GM13976 (cell line): Measurements from ENCODE around the gene PRKCH.

Experiments used
- DNase-seq: peaks from one replicate; pipeline ENCODE4 v3.0.0; 2012; ENCODE audit warnings: low spot score
- in situ Hi-C: fragments of 300-500 bp; cut with MboI; formaldehyde crosslinking; loops from one replicate; pipeline ENCODE4 v1.12.0; 2022; ENCODE audit warnings: low sequenced_read_pairs, mixed read lengths, inconsistent platforms; ENCODE audit not compliant: unreplicated experiment
- TF ChIP-seq, protein P1 (sequence below): IDR thresholded peaks from 2 replicates; pipeline ENCODE4 v1.5.1; 2012; ENCODE audit warnings: borderline replicate concordance, mild to moderate bottlenecking; ENCODE audit not compliant: insufficient read depth; ENCODE audit errors: extremely low read depth, missing control alignments, control extremely low read depth

Gene PRKCH

GRCh38 chr14:61530296-61530695 is 208.9 kb downstream of the PRKCH start:
- in situ Hi-C loops = no loop called here
- TF ChIP-seq, protein P1, sequence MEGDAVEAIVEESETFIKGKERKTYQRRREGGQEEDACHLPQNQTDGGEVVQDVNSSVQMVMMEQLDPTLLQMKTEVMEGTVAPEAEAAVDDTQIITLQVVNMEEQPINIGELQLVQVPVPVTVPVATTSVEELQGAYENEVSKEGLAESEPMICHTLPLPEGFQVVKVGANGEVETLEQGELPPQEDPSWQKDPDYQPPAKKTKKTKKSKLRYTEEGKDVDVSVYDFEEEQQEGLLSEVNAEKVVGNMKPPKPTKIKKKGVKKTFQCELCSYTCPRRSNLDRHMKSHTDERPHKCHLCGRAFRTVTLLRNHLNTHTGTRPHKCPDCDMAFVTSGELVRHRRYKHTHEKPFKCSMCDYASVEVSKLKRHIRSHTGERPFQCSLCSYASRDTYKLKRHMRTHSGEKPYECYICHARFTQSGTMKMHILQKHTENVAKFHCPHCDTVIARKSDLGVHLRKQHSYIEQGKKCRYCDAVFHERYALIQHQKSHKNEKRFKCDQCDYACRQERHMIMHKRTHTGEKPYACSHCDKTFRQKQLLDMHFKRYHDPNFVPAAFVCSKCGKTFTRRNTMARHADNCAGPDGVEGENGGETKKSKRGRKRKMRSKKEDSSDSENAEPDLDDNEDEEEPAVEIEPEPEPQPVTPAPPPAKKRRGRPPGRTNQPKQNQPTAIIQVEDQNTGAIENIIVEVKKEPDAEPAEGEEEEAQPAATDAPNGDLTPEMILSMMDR = no peak
- no peak for DNase-seq

DNA sequence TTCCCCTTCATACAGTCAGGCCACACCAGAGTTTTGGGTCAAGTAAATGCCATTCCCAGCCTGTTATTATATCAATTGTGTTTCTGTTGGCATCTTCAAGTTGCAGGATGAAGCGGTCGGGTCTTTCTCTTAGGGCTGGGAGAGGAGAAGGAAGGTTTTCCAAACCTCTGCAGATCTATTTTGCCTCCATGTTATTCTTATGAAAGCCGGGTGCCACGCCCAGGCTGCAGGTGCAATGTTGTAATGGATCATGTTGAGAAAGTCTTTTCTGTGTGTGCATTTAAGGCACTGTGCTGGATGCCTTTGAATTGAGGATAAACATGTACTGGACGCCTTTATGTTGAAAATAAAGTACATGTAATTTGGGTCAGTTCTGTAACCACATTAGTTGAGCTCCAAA is 209.5 kb downstream of the PRKCH start:
- TF ChIP-seq, protein P1 = no peak
- in situ Hi-C loops = no loop called here
- no peak for DNase-seq

DNA sequence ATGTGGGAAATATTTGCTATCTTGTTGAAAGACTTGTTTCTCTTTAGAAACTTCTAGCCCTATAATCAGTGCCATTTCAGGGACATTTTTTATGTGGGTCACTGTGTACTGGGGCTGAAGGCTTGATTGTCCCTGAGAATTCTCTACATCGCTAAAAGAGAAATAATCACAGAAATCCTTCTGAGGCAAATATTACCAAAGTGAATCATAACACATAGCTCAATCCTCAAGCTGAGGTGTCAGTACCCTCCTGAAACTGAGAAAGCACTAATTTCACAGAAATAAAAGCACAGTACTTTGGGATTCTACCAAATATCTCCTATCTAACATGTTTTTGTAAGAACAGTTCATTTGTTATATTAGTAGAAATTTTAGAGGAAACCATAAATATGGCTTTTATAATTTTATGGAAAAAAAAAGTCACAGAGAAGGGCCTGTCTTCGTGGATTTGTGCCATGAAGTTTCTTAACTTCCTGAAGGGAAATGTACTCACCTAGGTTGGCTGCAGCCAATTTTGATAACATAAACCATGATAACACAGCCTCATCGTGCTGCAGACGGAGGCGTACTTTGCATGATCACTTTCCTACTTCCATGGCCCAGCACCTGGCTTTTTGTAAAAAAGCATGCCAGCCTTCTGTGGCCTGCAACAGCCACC is 210.2 kb downstream of the PRKCH start:
- in situ Hi-C loops = no loop called here
- no peak for DNase-seq
- TF ChIP-seq, protein P1 = no peak

GRCh38 chr14:61532123-61532505 is 210.7 kb downstream of the PRKCH start:
- no peak for DNase-seq
- TF ChIP-seq, protein P1 = no peak
- in situ Hi-C loops = no loop called here

DNA sequence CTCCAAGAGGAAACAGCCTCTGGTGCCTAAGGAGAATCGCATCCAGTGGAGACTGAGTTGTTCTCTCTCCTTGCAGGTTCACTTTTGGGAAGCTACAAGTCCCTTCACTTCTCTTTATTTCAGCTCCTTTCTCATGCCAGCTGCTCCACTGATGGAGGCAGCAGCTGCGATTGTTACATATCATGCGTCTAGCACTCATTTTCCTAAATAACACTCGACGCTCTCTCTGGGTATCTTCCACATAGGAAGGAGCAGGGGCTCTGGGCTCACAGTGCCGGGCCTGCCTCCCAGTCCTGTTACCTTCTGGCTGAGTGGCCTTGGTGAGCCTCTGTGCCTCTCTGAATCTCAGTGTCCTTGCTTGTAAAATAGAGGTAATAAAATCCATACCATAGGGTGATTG is 211.4 kb downstream of the PRKCH start:
- in situ Hi-C loops = no loop called here
- TF ChIP-seq, protein P1 = no peak
- DNase-seq = no peak

GRCh38 chr14:61533513-61534255 is 212.3 kb downstream of the PRKCH start:
- in situ Hi-C loops = no loop called here
- DNase-seq = no peak
- TF ChIP-seq, protein P1 = no peak

- no peak for DNase-seq
- TF ChIP-seq, protein P1 = no peak
- in situ Hi-C loops = no loop called here
Observed at GRCh38 chr14:61535032-61535431, 213.7 kb downstream of the PRKCH start.
